ENCODE results near the gene REV3L. TPM values are rescaled to one million over a fixed set of nuclear protein-coding genes. Genes with fewer than 3 reads are reported as not detected.

REV3L gene
- total and polyA plus RNA-seq, 2 of the 13 experiments (the other 11 are each of a cell fraction or from before 2014, with no cell fraction given): 12.8 to 31.3 TPM

GRCh38 chr6:111427341-111428116 lies 55.5 kb downstream of the REV3L start (continued):
- no peak for TF ChIP-seq MYPOP (CRISPR knock-in tag; IDR thresholded peaks at IDR 0.05)
- TF ChIP-seq CREM (IDR thresholded peaks at IDR 0.05): no peak
- TF ChIP-seq CREM (CRISPR knock-in tag; IDR thresholded peaks at IDR 0.05): no peak
- no peak for TF ChIP-seq MXD3 (CRISPR knock-in tag; IDR thresholded peaks at IDR 0.05)
- no peak for TF ChIP-seq TBL1XR1 (IDR thresholded peaks at IDR 0.05; ENCODE audit: borderline replicate concordance, low read length, partially characterized antibody)
- TF ChIP-seq TEAD2 (CRISPR knock-in tag; IDR thresholded peaks at IDR 0.05): no peak
- peak; percentile 45; the same call in 1 of the 2 replicates for TF ChIP-seq KMT2A (CRISPR knock-in tag; IDR thresholded peaks at IDR 0.05)
- TF ChIP-seq EP300 (IDR thresholded peaks at IDR 0.05; ENCODE audit: low read depth in 2 of 2, low read length in 2 of 2): peak in 1 of 2 experiments; percentile 27; a peak in 1 of 4 replicates
- TF ChIP-seq EP300 (CRISPR knock-in tag; IDR thresholded peaks at IDR 0.05; ENCODE audit: borderline replicate concordance): no peak
- TF ChIP-seq ZNF205 (CRISPR knock-in tag; IDR thresholded peaks at IDR 0.05): no peak
- no peak for TF ChIP-seq FOXA1 (IDR thresholded peaks at IDR 0.05)
- no peak for TF ChIP-seq FOXA1 (CRISPR knock-in tag; IDR thresholded peaks at IDR 0.05)
- TF ChIP-seq ZNF713 (CRISPR knock-in tag; IDR thresholded peaks at IDR 0.05): no peak
- no peak for TF ChIP-seq ZNF609 (CRISPR knock-in tag; IDR thresholded peaks at IDR 0.05; ENCODE audit: borderline replicate concordance)
- no peak for TF ChIP-seq CENPX (CRISPR knock-in tag; IDR thresholded peaks at IDR 0.05)
- TF ChIP-seq BATF2 (CRISPR knock-in tag; IDR thresholded peaks at IDR 0.05): no peak
- no peak for TF ChIP-seq HNRNPL (IDR thresholded peaks at IDR 0.05; ENCODE audit: low read depth, low read length)
- no peak for TF ChIP-seq TRAFD1 (CRISPR knock-in tag; IDR thresholded peaks at IDR 0.05; ENCODE audit: borderline replicate concordance)
- no peak for TF ChIP-seq ZNF614 (CRISPR knock-in tag; IDR thresholded peaks at IDR 0.05; ENCODE audit: borderline replicate concordance)
- no peak for TF ChIP-seq CREB1 (IDR thresholded peaks at IDR 0.05)
- 0 out of 2 replicates have a peak, but pooled peaks have one; percentile 7 for TF ChIP-seq CREB1 (CRISPR knock-in tag; IDR thresholded peaks at IDR 0.05)
- no peak for TF ChIP-seq NONO (IDR thresholded peaks at IDR 0.05)
- TF ChIP-seq NONO (CRISPR knock-in tag; conservative IDR thresholded peaks at IDR 0.05): no peak

Measured in HepG2 (cell line).